Neural progenitor cell (in vitro differentiated cells): Measurements from ENCODE around the gene PTAFR.

Experiments used
- CTCF ChIP-seq: fragments of 200-600 bp; sonication (generic); IDR thresholded peaks from 2 replicates; pipeline ENCODE4 v1.5.1; 2017; ENCODE audit warnings: antibody characterized with exemption, mild to moderate bottlenecking
- EZH2 ChIP-seq: fragments of 200-600 bp; sonication (generic); IDR thresholded peaks from 2 replicates; pipeline ENCODE4 v1.6.1; 2017; ENCODE audit warnings: antibody characterized with exemption, mild to moderate bottlenecking, moderate library complexity
- EZH2phosphoT487 ChIP-seq: fragments of 200-600 bp; sonication (generic); IDR thresholded peaks from 2 replicates; pipeline ENCODE4 v1.6.1; 2017; ENCODE audit warnings: antibody characterized with exemption

GRCh38 chr1:28200234-28200873 lies 23.9 kb upstream of the PTAFR start:
- TF ChIP-seq CTCF (no peak), EZH2 (no peak), EZH2phosphoT487 (no peak)
